ENCODE results near the gene SERPINF2. TPM values are rescaled to one million over a fixed set of nuclear protein-coding genes. Genes with fewer than 3 reads are reported as not detected.
A peak's percentile ranks its signal among the peaks of the same experiment; 100 is the strongest.

SERPINF2 gene
- total RNA-seq, 1 experiment from 2014 or later: 0.68 TPM

DNA sequence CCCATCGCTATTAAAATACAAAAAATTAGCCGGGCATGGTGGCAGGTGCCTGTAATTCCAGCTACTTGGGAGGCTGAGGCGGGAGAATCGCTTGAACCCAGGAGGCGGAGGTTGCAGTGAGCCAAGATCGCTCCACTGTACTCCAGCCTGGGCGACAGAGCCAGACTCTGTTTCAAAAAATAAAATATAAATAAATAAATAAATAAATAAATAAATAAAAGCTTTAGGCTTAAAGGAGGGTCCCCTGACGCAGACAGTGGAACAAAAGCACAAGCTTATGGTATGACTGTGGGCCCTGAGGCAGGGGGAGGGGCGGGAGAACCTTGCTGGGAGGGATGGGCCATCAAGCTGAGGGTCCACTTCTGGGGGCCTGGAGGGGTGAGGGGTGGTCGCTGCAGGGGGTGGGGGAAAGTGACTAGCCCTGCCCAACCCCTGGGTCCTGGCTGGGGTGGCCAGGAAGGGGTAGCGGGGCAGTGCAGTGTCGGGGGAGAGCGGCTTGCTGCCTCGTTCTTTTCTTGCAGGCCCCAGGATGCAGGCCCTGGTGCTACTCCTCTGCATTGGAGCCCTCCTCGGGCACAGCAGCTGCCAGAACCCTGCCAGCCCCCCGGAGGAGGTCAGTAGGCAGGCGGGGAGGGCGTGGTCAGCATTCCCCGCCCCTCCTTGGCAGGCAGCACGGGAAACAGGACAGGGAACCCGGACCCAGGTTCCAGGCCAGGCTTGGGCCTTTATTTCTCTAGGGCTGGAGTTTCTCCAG is 23.9 kb downstream of the SERPINF2 start:
- Histone ChIP-seq H3K9me3 (ENCODE audit: control insufficient read depth, low read depth, low read length) (no peaks in the 10 kb centered on the region), H2AFZ (ENCODE audit: low read length) (no peak overlapping the region), H4K5ac (ENCODE audit: insufficient read length, low read depth, low read length) (no peak overlapping the region), H3K18ac (ENCODE audit: insufficient read length, low read depth, low read length) (no peak overlapping the region), H3K27me3 (ENCODE audit: insufficient read depth, low read length) (no peaks in the 10 kb centered on the region), H2BK15ac (ENCODE audit: low read depth, low read length) (no peak overlapping the region), H3K4me1 (ENCODE audit: insufficient read depth, low read length) (peaks cover 6% of the 10 kb centered on the region; the same call in 1 of the 2 replicates), H3K79me2 (ENCODE audit: insufficient read depth, low read length) (no peaks in the 10 kb centered on the region), H3K4ac (ENCODE audit: low read depth, low read length) (no peak overlapping the region), H2BK12ac (ENCODE audit: insufficient read length, low read depth, low read length) (no peak overlapping the region), H4K20me1 (ENCODE audit: control insufficient read depth, insufficient read depth, insufficient read length) (no peaks in the 10 kb centered on the region), H2BK5ac (ENCODE audit: insufficient read length, low read length) (no peak overlapping the region), H3T11ph (ENCODE audit: low read length) (no peak overlapping the region), H3K14ac (ENCODE audit: insufficient read depth, low read length) (no peak overlapping the region), H3K79me1 (ENCODE audit: insufficient read depth, low read depth, low read length, poor library complexity, severe bottlenecking) (no peaks in the 10 kb centered on the region), H3K56ac (ENCODE audit: insufficient read length, low read depth, low read length) (no peak overlapping the region), H4K91ac (ENCODE audit: insufficient read length, low read depth, low read length) (no peak overlapping the region), H3K23ac (ENCODE audit: insufficient read length, low read depth, low read length) (no peak overlapping the region), H3K9ac (ENCODE audit: extremely low read depth, insufficient read length, low read length) (no peak overlapping the region), H2AK5ac (ENCODE audit: insufficient read length, low read length) (no peak overlapping the region), H3K23me2 (ENCODE audit: insufficient read length, low read depth, low read length, poor library complexity, severe bottlenecking) (peaks cover 5% of the 10 kb centered on the region), H3K4me2 (ENCODE audit: insufficient read depth, insufficient read length, low read length) (no peak overlapping the region), H3K27ac (ENCODE audit: insufficient read length, low read depth, low read length) (no peak overlapping the region), H4K8ac (replicated peaks; ENCODE audit: insufficient read length, low read depth, low read length) (no peak overlapping the region), H2BK20ac (ENCODE audit: low read depth, low read length, poor library complexity, severe bottlenecking) (no peak overlapping the region), H2BK120ac (ENCODE audit: low read depth, low read length, poor library complexity, severe bottlenecking) (no peak overlapping the region)
- Mint-ChIP-seq H3K4me3 (no peak overlapping the region), H3K27ac (no peak overlapping the region), H3K27me3 (ENCODE audit: low read depth) (peaks cover 2% of the 10 kb centered on the region; the same call in 1 of the 2 replicates), H3K36me3 (ENCODE audit: insufficient read depth in 1 of 3, low read depth in 3 of 3) (peaks cover 2 to 9% (median 6%) of the 10 kb centered on the region in 3 experiments; a peak in 6 of 7 replicates), H3K4me1 (peaks cover 35 to 36% of the 10 kb centered on the region in 2 experiments), H3K9me3 (no peaks in the 10 kb centered on the region)
- no CpG with 5 or more reads among the region's 21 CpGs for WGBS (ENCODE audit: extremely low coverage, insufficient read length, low lambda C conversion rate)
- TF ChIP-seq, protein P1, sequence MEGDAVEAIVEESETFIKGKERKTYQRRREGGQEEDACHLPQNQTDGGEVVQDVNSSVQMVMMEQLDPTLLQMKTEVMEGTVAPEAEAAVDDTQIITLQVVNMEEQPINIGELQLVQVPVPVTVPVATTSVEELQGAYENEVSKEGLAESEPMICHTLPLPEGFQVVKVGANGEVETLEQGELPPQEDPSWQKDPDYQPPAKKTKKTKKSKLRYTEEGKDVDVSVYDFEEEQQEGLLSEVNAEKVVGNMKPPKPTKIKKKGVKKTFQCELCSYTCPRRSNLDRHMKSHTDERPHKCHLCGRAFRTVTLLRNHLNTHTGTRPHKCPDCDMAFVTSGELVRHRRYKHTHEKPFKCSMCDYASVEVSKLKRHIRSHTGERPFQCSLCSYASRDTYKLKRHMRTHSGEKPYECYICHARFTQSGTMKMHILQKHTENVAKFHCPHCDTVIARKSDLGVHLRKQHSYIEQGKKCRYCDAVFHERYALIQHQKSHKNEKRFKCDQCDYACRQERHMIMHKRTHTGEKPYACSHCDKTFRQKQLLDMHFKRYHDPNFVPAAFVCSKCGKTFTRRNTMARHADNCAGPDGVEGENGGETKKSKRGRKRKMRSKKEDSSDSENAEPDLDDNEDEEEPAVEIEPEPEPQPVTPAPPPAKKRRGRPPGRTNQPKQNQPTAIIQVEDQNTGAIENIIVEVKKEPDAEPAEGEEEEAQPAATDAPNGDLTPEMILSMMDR (conservative IDR thresholded peaks at IDR 0.05): no peak
- DNase-seq: peak; percentile 67
